LNCAP (cell line): ENCODE results near the gene RBM44.

Experiments used
- CTCF ChIP-seq: fragments of 450-650 bp; IDR thresholded peaks from 2 replicates; pipeline ENCODE4 v1.5.1; 2017; ENCODE audit warnings: mild to moderate bottlenecking

Gene RBM44

GRCh38 chr2:237883951-237884446, 85.4 kb downstream of the RBM44 start:
- no peak for TF ChIP-seq CTCF

DNA sequence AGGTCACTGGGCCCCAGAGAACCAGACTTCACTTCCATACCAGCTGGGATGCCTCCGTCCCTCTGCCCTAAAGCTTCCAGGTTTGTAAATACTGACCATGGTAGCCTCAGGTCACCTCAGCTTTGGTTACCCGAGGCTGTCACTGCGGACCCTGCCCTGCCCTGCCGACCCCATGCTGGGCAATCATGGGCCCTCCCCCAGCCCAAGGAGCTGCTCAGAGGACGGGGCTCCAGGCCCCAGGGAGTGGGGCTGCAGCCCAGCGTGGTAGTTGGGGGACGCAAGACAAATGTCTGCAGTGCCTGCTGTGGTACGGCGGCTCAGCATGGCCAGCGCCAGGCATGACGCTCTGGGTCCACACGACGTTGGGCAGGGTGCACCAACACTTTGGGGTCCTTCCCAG, 86.1 kb downstream of the RBM44 start:
- TF ChIP-seq CTCF, result no peak

DNA sequence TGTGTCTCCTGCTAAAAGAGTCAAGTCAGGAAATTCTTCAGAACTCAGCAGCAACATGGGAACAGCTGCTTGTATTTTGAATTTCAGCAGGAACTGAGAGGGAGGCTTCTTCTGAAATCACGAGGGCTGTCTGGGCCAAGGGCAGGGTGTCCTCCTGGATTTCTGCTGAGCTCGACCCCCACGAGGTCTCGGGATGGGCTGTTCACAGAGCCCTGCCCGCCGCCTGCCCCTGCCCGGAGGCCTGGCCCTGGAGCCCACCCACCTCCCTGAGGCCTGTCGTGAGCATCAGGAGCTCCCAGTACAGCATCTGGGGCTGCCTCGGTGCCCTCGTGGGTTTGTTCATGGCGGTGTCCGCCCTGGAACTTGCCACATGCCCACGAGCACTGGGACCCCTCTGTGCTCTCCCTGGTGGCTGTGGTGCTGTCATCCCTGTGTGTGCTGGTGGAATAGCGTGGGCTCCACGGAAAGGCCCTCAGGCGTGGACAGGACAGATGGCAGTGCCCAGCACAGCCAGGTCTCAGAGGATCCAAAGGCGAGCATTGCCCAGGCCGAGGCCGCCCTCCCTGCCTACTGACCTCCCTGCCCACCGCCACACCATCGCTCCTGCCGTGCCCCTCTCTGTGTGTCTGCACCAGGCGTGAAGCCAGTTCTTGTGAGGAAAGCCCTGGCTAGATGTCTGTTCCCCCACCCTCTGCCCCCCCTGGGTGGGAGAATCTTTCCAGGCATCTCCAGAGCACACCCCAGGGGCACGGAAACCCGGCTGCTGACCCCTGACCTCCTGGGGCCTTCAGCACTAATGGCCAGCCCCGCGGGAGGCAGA, 86.7 kb downstream of the RBM44 start:
- TF ChIP-seq CTCF, result no peak

DNA sequence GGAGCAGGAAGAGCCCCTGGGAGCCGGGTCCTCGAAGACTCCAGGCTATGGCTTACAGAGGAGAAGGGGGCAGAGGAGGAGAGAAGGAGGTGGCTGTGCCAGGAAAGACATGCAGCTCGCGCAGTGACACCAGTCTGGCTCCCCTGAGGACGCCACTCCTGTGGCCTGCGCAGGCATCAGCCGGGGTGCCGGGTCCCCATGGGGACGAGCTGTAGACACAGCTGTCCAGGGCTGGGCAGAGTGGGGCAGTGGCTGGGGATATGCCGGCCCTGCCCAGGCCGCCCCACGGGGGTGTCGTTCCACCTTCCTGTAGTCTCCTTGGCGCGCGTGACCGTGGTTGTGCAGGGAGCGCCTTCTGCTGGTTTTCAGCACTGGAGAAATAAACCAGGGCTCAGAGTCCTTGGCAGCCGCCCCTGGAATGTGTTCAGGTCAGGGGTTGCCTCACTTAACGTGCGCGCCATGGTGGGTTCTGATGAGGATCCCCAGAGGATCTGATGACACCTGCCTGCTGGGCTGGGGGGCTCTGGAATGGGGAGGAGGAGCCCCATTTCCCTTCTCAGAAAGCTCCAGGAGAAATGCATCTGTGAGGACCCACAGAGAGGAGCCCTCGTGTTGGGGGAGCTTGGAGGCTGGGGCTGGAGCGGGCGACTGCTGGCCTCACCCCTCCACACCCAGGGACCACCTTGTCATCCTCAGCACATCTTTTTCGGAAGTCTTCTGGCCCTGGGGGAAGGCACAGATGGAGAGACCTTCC, 87.5 kb downstream of the RBM44 start:
- no peak for TF ChIP-seq CTCF

DNA sequence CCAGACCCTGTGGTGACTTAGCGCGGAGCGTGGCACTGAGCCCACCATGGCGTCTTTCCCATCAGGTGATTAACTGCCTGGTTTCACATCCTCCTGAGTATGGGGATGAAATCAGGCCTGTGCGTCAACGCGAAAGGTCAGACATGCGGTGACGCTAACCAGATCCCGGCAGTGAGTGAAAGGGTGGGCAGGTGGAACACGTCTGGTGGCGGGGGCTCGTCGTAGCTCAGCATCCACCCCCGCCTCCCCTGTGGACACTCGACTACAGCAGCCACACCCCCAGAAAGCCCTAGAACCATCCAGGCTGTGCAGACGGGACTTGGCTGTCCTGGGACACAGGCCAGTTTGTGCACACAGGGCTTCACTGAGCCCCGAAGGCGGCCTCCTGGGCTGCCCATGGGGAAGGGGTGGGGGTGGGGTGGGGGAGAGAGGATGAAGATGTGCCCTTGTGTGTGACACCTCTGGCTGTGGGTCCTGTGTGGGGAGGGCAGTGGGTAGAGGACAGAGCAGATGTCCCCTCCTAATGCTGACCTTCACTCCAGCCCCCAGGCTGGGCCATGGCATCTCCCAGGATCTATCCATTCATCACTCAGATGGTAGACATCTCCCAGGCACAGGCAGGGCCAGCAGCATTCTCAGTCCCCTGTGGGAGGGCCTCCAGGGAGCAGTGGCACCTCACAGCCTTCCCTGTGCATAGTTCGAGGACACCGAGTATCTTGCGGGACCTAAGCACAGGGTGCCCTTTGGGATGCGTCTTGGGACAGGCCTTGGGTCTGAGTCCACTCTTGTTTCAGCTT, 88.3 kb downstream of the RBM44 start:
- TF ChIP-seq CTCF, result no peak

- TF ChIP-seq CTCF, result no peak
Measured at GRCh38 chr2:237888389-237888788, 89.8 kb downstream of the RBM44 start.

DNA sequence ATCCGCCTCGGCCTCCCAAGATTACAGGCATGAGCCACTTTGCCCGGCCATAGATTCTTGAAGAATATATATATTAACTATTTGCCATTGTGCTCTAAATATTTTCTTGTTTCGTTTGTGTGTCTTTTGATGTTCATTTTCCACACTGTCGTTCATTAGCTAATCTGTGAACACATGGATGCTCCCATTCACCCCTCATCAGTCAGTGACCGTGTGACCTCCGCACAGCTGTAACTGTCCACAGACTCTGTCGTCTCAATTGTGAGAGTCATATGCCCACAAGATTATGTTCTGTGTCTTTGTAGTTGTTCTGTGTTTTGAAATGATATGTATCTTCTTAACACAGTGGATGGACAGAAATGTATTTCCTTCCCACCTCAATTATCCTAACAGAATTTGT, 90.4 kb downstream of the RBM44 start:
- no peak for TF ChIP-seq CTCF
